ENCODE data around the gene GABBR2.
A peak's percentile ranks its signal among the peaks of the same experiment; 100 is the strongest.

The GABBR2 gene

GRCh38 chr9:98444601-98445000 lies 264.1 kb downstream of the GABBR2 start:
- DNase-seq = no peak

DNA sequence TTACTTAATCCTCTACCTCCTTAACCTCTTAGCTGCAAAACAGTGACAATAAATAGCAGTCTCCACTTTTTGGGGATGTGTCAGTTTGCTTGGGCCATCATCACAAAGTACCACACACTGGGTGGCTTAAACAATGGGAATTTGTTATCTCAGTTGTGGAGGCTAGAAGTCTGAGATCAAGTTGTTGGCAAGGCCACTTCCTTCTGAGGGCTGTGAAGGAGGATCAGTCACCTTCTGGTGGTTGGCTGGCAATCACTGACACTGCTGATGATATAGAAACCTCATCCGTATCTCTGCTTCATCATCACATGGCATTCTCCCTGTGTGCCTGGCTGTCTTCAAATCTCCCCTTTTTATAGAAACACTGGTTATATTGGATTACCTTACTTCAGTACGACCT lies 266.2 kb downstream of the GABBR2 start:
- DNase-seq = no peak

DNA sequence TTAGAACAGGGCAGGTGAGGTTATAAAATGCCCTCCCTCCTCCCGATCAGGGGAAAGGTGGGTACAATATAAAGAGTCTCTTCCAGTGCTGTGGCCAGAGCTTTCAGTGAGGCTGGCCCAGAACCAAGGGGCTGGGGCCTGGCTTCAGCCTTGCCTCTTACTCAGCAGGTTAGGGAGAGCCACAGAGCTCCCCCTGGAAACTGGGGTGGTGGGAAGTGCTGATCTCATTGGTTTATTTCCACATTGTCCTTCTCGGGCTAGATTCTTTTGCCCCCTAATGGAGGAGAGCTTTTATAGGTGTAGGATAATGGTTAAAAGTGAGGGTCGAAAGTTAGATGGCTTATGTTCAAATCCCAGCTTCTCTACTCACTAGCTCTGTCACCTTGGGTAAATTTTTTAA lies 266.6 kb downstream of the GABBR2 start:
- peak in 1 of 56 donors; percentile 16 for DNase-seq

DNA sequence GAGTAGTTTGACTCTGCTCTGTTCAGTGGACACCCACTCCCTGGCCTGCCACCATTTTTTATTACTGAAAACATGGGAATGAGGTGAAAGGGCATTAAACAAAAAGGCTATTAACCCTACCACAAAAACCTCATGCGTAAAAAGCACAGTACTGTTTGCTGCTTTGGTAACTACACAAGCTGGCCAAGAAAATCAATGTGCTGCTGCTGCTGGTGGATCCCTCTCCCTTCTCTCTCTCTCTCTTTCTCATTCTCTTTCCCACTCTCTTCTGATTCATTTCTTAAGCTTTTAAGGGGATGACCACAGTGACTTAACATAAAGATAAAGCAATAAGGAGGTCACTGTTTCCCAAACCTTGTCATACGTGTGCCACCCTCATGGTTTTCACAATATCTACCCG lies 270.1 kb downstream of the GABBR2 start:
- peak in 4 of 56 donors; percentile 5 to 41 (median 9) for DNase-seq

GRCh38 chr9:98437458-98438034 lies 271.2 kb downstream of the GABBR2 start:
- DNase-seq = no peak

GRCh38 chr9:98432960-98433359 lies 275.8 kb downstream of the GABBR2 start:
- no peak for DNase-seq

DNA sequence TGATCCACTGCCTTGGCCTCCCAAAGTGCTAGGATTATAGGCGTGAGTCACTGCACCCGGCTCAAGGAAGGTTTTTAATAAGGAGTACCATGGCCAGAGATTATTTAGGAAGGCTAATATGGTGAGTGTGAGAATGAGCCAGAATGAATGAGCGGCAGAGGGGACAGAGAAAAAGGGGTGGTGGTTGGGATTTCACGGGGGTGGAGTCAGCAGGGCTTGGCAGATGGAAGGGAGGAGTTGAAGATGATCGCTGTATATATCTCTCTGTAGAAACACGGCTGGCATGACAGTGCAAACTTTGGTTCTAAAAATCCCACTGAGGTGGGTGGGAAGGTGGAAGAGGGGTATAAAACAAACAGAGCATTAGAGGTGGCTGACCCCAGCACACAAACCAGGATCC lies 276.6 kb downstream of the GABBR2 start:
- no peak for DNase-seq

DNA sequence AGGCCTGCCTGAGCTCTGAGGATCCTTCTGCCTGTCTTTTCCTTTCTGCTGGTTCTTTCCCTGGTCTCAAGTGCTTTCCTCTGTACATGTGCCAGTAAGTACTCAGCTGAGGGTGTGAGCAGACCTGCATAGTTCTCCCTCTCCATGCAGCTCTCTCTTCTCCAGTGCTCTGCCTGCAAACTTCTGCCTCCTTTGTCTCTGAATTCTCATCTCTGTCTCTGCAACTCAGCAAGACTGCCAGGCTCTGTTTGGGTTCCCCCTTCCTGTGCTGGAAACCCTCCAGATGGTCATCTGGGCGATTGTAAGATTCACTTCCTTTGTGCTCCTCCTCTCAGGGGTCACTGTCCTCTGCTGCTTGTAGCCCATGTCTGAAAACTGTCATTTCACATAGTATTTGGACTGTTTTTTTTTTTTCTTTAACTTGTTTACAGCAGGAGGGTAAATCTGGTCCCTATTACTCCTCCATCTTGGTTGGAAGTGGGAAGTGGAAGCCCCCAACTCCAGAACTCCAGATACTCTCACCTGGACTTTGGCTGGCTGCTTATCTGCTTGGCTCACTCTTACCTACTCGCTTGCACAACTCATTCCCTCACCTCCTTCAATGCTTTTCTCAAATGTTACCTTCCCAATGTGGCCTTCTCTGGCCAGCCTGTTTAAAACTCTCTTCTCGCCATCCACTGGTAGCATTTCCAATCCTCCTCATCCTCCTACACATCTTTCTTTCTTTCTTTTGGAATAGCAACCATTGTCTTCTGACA lies 278.0 kb downstream of the GABBR2 start:
- peak in 12 of 56 donors; percentile 1 to 40 (median 8) for DNase-seq

DNA sequence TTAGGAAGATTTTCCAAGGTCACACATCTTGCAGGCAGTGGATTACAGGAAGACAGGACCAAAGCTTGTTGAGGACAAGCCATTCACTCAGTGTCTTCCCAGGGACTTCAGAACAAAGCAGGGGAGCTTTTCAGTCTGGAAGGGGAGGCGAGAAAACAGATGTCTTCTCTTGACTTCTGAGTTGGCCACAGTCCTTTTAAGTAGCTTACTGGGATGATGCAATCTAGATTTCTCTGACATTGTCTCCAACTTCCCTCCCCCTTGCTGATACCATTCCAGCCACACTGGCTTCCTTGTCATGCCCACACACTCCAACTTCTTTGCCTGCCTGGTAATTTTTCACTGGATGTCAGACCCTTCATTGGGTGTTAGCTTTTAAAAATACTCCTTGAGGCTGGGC lies 279.1 kb downstream of the GABBR2 start:
- DNase-seq = no peak

DNA sequence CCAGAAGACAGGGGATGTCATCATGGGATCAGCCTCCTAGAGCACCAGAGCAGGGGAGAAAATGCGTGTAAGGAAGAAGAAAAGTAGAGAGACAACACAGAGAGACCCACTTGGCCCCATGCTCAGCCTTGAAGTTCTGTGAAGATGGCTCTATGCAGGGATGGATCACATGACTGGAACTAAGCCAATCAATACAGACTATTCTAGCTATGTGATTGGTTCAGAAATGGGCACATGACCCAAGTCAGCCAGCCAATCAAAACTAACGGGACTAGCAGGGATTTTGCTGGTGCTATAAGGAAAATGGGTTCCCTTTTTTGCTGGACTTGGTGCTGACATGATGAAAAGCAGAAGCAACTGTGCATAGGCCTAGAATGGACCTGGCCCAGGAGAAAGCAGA lies 280.3 kb downstream of the GABBR2 start:
- DNase-seq = no peak

- DNase-seq = no peak
Measured at GRCh38 chr9:98427491-98427890, 281.2 kb downstream of the GABBR2 start.

DNA sequence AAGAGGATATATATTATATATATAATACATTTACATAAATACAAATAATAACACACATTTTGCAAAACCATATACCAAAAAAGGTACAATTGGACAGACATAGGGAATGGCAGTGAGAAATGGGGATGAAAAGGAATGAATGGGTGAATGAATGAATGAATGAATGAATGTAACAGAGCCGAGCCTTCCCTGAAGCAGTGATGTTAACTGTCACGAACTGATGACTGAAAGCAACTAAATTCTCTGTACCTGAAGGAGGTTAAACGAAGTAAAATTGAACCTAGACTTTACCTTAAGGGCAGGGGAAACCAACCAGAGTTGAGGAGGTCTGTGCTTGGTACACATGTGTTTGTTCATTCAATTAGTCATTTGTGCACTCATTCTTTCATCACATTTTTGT lies 283.7 kb downstream of the GABBR2 start:
- DNase-seq = no peak

GRCh38 chr9:98419260-98419603 lies 289.5 kb downstream of the GABBR2 start:
- DNase-seq = no peak

GRCh38 chr9:98418578-98419259 lies 290.0 kb downstream of the GABBR2 start:
- DNase-seq = no peak

DNA sequence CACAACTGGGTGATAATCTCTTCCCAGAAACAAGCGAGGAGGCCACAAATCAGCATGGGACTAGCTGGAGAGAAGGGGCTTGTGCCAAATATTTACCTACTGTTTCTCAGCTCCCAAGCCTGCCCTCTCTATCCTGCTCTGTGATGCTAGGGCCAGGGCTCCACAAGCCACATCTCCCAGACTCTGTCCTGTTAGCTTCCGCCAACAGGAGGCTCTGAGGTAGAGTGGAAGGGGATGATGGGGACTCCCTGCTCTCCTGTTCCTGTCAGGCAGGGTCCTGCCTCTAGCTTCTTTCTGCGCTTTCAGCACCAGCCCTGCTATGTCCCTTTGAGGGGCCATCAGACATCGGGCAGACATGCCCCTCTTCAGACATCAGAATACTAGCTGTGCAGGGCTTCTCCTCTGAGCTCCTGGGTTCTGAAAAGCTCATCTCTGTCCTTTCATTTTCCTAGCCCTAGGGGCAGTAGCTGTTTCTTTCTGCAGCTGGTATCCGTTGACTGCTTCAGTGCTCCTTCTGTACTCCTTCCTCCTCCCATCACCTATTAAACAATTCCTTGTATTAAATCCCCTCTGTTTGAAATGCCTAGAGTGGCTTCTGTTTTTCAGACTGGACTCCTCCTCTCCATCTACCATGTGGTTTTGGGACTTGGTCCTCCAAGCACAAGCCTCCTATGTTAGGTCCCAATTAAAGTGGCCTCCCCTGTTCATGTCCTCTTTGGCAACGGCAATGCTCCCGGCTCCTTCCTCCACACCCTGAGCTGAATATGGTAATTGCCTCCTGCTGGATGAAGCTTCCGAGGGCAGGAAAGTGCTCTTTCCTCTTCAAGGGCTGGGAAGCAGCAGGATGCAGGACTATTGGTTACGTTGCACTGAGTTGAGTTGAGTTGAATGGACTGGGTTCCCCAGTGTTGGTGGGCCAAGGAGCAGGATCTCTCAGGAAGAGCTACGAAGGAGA lies 292.2 kb downstream of the GABBR2 start:
- no peak for DNase-seq

DNA sequence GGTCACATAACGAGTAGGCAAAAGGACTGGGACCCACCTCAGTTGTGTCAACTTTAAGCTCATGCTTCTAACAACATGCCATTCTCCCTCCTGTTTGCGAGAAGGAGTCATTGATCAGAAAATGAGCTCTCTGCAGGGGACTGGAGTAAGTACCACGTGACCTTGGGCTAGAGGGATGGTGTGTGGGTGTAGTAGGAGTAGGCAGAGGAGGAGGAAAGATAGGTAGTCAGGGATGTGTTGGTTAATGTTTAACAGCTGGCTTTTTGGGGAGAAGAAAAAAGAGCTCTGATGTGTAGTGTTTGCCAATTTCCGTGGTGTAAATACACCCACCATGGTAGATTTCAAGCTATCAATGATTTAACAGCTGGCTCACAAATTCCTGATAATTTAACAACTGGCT lies 293.0 kb downstream of the GABBR2 start:
- no peak for DNase-seq

GRCh38 chr9:98413084-98413483 lies 295.7 kb downstream of the GABBR2 start:
- no peak for DNase-seq

- no peak for DNase-seq
Measured at GRCh38 chr9:98412101-98412842, 296.5 kb downstream of the GABBR2 start.

DNA sequence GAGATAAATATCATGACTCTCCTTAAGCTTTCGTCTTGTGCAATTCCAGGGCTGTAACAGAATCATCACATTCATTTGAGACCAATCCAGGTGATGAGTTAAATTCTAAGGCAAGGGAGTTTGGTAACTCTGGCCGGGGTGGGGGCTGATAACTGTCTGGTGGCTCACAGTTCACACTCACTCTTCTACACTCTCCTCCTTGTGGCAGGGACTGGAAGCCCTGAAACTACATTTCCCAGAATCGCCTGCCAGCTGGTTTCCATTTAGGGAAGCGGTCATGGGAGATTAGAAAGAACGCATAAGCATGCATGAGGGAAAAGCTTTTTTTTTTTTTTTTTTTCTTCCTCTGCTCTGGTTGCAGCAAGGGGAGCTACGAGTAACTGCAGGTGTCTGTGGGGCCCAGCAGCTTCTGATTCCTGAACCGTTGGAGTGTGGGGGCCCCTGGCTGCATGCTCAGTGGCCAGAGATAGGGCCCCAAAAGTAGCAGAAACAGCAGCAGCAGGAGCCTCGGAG lies 298.5 kb downstream of the GABBR2 start:
- DNase-seq = peak in 10 of 56 donors; percentile 1 to 36 (median 4)

- DNase-seq = no peak
Measured at GRCh38 chr9:98409719-98410118, 299.0 kb downstream of the GABBR2 start.

GRCh38 chr9:98406469-98406868 lies 302.3 kb downstream of the GABBR2 start:
- no peak for DNase-seq
